Measurements from ENCODE around the gene JAM3.
"Not testable (repeated sequence)": the region's sequence is repeated elsewhere in the genome, so short reads cannot be mapped to it uniquely, and the experiment has no call there.

Gene JAM3

DNA sequence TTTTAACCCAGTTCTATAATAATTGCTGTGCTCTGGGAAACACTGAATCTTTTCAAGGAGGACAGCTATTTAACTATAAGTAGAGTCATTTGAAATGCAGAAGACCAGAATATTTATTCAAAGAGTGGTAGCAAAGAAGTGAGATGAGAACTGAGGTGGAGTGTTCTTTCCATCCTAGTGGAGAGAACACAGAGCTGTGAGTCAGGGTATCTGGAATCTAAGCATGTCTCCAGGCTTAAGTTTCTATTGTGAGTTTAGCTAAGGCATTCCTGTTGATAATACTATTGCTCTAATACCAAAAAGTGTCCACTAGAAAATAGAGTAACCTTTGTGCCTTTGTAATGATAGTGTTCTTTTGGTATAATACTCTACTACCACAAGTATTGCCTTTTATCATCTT lies 32.4 kb downstream of the JAM3 start:
- DNase-seq (ENCODE audit: low spot score), result peak; percentile 34

DNA sequence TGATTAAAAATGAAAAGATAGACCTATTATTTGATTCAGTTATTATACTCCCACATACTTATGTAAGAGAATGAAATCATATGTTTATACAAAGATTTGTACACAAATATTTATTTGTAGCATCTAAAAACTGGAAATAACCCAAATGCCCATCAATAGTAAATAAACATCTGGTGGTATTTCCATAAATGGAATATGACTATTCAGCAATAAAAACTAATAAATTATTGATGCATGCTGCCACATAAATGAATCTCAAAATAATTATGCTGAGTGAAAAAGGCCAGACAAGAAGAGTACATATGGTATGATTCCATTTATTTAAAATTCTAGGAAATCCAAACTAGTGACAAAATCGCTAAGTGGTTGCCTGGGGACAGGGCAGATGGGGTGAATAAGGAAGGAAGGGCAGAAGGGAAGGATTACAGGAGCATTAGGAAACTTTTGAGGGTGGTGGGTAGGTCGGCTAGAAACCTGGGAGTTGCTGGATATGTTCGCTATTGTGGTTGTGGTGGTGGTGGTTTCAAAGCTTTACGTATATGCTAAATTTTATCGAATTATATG lies 41.5 kb downstream of the JAM3 start:
- no peak for DNase-seq (ENCODE audit: low spot score)

DNA sequence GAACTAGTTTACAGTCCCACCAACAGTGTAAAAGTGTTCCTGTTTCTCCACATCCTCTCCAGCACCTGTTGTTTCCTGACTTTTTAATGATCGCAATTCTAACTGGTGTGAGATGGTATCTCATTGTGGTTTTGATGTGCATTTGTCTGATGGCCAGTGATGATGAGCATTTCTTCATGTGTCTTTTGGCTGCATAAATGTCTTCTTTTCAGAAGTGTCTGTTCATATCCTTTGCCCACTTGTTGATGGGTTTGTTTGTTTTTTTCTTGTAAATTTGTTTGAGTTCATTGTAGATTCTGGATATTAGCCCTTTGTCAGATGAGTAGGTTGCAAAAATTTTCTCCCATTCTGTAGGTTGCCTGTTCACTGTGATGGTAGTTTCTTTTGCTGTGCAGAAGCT lies 44.9 kb downstream of the JAM3 start:
- not testable (repeated sequence) for DNase-seq (ENCODE audit: low spot score)

DNA sequence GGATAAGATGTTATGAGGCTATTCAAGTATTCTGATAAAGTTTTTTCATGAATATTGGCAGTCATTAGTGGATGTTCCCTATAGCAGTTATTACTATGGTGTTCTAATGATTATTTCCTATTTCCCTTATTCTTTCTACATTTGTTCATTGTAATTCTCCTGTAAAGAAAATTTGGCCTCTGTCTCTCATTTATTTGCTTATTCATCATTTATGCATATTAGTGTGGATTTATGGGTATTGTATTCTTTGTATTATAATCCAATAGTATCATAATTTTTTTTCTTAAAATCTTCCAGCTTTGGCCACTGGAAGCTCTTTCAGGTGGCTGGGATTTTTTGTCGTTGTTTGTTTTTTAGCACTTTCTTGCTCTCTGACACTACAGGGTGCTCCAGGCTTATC lies 47.3 kb downstream of the JAM3 start:
- DNase-seq (ENCODE audit: low spot score), result no peak

DNA sequence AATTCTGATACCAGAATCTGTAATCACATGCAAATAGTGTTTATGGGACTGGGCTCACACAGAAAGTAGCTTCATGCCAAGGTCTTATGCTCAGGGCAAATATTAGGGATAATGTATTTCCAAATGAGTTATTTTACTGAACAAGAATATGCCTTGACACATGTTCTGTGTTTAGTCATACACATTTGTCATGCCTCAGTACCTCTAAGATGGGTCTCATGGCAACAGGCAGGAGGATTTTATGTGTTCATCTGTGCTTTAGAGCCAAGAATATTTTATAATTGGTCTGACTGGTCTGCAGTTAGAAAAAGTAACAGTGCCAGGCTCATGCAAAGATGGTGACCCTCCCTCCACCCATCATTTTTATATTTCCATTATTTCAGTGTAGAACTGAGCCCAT lies 49.1 kb downstream of the JAM3 start:
- DNase-seq (ENCODE audit: low spot score), result no peak

- no peak for DNase-seq (ENCODE audit: low spot score)
These were observed 50.2 kb downstream of the JAM3 start for GRCh38 chr11:134119094-134119493.

DNA sequence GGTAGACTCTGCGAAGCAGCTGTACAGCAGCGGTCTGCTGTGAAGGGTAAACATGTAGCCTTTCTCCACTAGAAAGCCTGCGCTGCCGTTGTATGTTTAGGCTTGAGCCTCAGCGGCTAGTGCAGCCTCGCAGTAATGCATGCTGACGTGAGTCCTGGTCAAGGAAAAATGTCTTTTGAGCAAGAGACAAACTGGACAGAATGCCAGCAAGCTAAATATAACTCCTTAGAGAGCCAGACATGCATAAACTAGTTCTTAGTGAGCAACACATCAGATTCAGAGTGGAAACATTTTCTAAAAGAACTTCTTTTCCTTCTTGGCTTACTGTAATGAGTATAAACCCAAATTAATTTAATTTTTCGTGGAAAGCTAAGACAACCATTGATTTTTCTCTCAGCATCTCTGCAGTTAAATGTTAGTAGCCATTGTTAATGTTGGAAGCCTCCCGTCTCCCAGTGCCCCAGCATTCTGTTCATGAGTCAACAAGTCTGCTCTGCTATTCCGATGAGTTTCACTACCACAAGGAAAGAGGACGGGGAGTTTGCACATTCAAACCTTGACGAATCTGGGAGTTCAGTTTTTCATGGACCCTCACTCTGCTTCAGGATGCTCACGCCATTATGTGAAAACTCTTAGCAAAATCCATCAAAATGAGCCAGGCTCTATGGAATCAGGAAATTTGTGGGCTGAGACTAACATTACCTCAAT lies 51.4 kb downstream of the JAM3 start:
- peak; percentile 80 for DNase-seq (ENCODE audit: low spot score)

- no peak for DNase-seq (ENCODE audit: low spot score)
These were observed 52.2 kb downstream of the JAM3 start for GRCh38 chr11:134120921-134121526.

- no peak for DNase-seq (ENCODE audit: low spot score)
These were observed 56.0 kb downstream of the JAM3 start for GRCh38 chr11:134124660-134125451.

GRCh38 chr11:134125507-134125906 lies 56.6 kb downstream of the JAM3 start:
- DNase-seq (ENCODE audit: low spot score), result no peak

- peak; percentile 90 for DNase-seq (ENCODE audit: low spot score)
These were observed 57.4 kb downstream of the JAM3 start for GRCh38 chr11:134126217-134126822.

GRCh38 chr11:134131628-134132244 lies 62.9 kb downstream of the JAM3 start:
- DNase-seq (ENCODE audit: low spot score), result no peak

DNA sequence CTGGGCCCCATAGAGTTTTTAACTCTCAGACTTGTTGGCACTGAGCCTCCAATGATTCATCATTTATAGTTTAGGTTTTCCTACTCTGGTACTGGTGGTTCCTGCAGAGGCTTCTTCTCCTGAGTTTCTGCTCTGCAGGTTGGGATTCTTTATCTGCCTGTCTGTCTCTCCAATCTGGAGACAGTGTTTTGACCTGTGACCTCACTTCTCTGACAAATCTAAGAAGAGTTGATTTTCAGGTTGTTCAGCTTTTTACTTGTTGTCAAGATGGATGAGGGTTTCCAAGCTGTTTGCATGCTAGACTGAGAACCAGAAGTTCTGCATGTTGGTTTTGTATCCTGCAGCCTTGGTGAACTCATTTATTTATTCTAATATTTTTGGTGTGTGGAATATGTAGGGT lies 63.9 kb downstream of the JAM3 start:
- DNase-seq (ENCODE audit: low spot score), result no peak

DNA sequence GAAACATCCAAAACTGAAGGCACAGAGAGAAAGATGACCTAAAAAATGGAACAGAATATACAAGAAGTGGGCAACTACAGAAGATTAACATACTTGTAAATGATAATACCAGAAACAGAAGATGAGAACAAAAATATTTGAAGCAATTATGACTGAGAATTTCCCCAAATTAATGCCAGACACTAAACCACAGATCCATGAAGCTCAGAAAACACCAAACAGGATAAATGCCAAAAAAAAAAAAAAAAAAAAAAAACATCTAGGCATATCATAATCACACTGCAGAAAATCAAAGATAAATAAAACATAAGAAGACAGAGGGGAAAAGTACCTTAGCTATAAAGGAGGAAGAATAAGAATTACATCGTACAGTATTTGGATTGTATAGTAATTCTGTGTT lies 65.3 kb downstream of the JAM3 start:
- no peak for DNase-seq (ENCODE audit: low spot score)

GRCh38 chr11:134138376-134138775 lies 69.5 kb downstream of the JAM3 start:
- DNase-seq (ENCODE audit: low spot score), result no peak

- DNase-seq (ENCODE audit: low spot score), result no peak
These were observed 70.5 kb downstream of the JAM3 start for GRCh38 chr11:134139303-134139872.

DNA sequence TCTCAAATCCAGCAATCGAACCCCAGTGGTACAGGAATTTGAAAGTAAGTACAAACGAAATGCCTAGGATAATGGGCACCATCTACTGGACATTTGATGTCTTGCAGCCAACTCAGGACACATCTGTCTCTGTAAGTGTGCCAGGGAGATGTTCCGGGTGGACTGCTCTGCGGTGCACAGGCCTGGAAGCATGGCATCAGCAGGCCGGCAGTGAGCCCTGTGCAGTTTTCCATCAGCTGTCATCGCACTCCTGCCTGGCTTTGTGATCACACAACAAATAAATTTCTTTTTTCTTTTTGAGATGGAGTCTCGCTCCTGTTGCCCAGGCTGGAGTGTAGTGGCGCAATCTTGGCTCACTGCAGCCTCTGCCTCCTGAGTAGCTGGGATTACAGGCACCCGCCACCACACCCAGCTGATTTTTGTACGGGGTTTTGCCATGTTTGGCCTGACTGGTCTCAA lies 71.0 kb downstream of the JAM3 start:
- DNase-seq (ENCODE audit: low spot score), result peak; percentile 78

DNA sequence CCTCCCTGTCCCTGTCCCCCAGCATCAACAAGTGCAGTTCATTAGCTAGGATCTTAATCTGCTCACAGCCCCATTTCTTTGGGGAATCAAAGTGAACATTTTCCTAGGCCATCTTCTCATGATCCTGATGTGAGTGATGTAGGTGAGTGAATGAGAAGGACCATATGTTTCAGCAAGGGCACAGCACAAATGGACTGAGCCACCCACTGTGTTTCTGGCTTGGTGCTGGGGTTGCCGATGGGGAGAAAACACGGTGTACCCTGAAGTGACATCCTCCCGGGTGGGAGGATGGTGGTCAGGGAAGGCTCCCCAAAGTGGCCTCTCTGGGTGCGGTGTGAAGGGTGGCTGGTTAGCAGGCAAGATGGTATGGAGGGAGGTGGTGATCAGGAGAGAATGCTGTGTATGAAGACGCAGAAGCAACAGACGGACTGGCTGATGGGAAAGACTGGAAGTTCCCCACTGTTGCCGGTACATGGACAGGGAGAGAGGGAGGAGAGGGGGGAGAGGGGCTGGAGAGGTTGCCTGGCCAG lies 72.2 kb downstream of the JAM3 start:
- no peak for DNase-seq (ENCODE audit: low spot score)

DNA sequence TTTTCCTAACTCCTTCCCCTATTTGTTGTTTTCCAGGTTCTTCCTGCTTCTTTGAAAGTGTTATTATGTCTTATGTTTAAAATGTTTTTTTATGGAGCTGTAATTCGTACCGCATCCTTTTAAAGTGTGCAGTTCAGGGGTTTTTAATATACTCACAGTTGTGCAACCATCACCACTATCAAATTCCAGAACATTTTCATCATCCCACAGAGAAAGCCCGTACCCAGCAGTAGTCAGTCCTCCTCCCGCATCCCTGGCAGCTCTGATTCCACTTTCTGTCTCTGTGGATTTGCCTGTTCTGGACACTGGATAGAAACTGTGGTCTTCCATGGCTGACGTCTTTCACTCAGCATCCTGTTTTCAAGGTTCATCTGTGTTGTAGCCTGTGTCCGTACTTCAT lies 73.7 kb downstream of the JAM3 start:
- DNase-seq (ENCODE audit: low spot score), result no peak

GRCh38 chr11:134143801-134144200 lies 74.9 kb downstream of the JAM3 start:
- DNase-seq (ENCODE audit: low spot score), result no peak

GRCh38 chr11:134144744-134145143 lies 75.9 kb downstream of the JAM3 start:
- DNase-seq (ENCODE audit: low spot score), result no peak
